Measurements from ENCODE around the gene RBM11.

- TF ChIP-seq, protein P1, sequence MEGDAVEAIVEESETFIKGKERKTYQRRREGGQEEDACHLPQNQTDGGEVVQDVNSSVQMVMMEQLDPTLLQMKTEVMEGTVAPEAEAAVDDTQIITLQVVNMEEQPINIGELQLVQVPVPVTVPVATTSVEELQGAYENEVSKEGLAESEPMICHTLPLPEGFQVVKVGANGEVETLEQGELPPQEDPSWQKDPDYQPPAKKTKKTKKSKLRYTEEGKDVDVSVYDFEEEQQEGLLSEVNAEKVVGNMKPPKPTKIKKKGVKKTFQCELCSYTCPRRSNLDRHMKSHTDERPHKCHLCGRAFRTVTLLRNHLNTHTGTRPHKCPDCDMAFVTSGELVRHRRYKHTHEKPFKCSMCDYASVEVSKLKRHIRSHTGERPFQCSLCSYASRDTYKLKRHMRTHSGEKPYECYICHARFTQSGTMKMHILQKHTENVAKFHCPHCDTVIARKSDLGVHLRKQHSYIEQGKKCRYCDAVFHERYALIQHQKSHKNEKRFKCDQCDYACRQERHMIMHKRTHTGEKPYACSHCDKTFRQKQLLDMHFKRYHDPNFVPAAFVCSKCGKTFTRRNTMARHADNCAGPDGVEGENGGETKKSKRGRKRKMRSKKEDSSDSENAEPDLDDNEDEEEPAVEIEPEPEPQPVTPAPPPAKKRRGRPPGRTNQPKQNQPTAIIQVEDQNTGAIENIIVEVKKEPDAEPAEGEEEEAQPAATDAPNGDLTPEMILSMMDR (IDR thresholded peaks at IDR 0.05; ENCODE audit: borderline replicate concordance, extremely low read depth, low read length, poor library complexity, severe bottlenecking): no peak
- no peak for TF ChIP-seq EZH2 (IDR thresholded peaks at IDR 0.05; ENCODE audit: borderline replicate concordance, low read depth, low read length, severe bottlenecking)
Observed at GRCh38 chr21:14223365-14223764, 7.4 kb downstream of the RBM11 start.

All from DND-41 (cell line).